Inferior parietal cortex (tissue), 1 donor: ENCODE measurements around the gene COL15A1.
"Not testable (repeated sequence)": the region's sequence is repeated elsewhere in the genome, so short reads cannot be mapped to it uniquely, and the experiment has no call there.

Experiments
- DNase-seq: peaks from one replicate; pipeline ENCODE4 v3.0.0-alpha.2; 2016; ENCODE audit errors: extremely low spot score

The COL15A1 gene

DNA sequence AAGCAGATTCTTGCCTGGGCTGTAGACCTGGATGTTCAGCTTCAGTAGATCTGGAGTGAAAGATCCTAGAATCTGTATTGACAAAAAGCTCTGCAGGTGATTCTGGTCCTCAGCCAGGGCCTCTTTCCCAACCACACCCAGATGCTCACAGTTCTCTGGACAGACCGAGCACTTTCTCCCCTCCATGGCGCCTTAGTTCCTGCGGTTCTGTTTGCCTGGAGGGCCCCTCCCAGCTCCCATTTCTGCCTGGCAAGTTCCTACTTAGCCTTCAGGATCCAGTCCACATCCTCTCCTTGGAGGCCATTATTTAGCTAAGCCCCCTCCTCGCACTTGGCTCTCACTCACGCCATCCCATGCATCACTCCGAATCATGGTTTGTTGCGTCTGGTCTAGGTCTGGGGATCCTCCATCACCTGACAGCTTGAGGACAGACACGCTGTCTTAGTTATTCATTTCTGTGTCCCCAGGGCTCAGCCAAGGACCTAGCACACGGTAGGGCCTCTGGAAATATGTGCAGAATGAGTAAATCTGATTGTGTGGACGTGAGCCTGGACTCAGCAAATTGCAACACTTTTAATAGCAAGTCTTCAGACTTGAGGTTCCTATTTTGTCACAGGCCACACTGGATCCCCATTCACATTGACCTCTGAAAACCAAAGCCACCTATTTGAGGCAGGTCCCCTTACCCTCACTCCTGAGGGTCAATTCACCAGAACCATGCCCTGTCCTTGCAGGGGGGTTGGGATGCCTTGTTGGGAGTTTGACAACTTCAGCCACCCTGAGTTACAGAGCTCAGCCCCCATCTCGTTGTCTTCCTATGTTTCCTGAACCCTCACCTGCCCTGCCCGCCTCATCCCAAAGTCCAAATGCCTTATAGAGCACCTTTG is 50.7 kb downstream of the COL15A1 start:
- no peak for DNase-seq

DNA sequence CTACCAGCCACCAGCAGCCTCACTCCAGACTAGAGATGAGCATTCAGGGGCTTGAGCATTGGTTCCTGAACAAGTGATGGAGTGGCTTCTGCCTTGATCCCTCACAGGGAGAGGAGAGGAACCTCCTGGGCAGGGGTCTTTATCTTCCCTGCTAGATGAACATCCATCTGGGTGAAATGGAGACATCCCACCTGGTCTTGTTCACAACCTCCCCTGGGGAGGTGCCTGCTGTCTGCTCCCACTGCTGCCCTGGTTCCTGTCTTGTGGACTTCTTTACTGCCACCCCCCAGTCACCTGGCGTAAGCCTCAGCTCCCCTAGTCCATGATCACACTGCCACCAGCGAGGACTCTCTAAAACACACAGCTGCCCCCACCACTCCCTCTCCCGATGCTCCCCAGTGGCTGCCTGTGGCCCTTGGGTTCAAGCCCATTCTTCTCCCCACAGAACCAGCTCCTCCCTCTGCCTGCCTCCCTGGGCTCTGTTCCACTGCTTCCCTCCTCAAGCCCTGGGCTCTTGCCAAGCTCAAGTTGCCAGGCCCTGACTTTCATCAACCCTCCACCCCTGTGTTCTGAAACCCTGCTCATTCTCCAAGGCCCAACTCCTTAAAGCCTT is 51.5 kb downstream of the COL15A1 start:
- DNase-seq = no peak

DNA sequence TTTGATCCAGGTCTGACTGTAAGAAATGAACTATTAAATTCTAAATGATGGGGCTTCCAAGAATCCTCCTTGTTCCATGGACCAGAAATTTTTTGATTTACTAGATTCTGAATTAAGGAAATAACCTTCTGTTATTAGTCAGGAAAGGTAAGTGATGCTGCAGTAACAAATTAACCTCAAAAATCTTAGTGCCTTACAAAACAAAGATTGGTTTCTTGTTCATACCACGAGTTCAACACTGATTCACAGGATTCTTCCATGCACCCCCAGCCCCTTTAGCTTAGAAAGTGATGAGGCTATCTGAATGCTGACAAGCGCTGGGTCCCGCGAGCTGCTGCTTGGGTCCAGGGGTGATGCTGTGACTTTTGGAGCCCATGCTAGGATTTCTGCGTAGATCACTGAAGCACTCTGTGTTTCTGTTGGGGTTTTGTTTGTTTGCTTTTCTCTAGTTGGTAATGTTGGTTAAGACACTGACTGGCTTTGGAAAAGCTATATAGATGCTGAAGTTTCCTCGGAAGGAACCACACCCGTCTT is 52.3 kb downstream of the COL15A1 start:
- no peak for DNase-seq

DNA sequence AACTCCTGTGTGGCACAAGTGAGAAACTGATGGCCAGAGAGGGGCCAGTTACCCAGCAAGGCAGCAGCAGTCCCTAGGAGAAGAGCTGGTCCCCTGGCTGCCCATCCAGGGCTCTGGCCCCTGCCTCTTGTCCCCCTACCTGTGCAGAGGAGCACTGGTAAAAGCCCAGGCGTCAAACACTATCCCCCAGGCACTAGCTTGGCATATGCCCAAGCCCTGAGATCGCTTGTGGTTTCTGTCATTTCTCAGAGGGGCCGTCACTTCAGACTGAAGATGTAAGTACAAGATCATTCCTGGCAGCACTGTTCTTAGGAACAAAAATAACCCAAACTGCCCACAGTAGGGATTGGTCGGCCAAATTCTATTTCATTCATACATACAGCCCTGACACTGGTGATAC is 53.9 kb downstream of the COL15A1 start:
- DNase-seq = no peak

DNA sequence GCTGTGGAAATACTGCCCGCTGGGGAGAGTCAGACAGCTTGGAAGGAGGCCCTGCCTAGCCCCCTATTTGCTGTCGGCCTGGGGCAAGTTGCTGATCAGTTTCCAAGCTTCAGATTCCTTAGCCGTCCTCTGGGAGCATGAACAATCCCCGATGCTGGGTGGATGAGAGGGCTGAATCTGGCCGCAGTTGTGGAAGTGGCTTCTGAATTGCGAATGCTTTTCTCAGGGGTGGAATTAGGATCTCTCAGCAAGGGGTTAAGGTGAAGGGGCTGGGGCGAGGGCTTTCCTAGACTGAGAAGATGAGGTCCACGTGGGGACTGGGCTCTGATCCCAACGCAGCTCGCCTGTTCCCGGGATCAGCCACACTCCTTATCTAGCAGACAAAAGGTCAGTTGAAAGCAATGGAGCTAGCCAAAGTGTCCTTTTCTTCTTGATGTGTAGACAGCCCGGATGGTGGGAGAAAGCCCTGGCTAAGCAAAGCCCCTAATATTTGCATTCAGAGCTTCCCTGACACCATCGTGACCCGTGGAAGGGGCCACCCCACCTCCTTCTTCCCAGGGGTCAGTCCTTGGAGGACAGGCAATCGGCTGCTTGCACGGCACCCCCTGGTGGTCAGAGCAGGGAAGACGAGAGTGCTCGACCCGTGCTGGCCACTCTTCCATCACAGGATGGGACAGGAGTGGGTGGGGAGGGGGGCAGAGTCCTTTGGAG is 54.9 kb downstream of the COL15A1 start:
- peak; percentile 69 for DNase-seq

DNA sequence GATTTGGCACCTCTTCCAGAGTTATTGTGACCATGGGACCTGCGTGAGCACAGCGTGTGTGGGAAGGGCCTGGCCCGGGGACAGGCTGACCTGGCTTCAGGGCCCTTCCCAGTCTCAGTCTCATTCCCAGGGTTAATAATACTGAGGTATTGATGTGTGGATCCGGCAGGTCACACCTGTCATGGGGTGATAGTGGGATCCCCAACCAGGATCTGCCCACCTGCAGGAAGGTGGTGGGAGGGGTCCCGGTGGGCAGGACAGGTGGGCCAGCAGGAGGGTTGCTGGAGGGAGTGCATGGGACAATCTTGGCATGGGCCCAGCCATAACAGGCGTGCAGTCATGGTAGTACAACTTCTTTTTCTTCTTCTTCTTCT is 55.4 kb downstream of the COL15A1 start:
- no peak for DNase-seq

DNA sequence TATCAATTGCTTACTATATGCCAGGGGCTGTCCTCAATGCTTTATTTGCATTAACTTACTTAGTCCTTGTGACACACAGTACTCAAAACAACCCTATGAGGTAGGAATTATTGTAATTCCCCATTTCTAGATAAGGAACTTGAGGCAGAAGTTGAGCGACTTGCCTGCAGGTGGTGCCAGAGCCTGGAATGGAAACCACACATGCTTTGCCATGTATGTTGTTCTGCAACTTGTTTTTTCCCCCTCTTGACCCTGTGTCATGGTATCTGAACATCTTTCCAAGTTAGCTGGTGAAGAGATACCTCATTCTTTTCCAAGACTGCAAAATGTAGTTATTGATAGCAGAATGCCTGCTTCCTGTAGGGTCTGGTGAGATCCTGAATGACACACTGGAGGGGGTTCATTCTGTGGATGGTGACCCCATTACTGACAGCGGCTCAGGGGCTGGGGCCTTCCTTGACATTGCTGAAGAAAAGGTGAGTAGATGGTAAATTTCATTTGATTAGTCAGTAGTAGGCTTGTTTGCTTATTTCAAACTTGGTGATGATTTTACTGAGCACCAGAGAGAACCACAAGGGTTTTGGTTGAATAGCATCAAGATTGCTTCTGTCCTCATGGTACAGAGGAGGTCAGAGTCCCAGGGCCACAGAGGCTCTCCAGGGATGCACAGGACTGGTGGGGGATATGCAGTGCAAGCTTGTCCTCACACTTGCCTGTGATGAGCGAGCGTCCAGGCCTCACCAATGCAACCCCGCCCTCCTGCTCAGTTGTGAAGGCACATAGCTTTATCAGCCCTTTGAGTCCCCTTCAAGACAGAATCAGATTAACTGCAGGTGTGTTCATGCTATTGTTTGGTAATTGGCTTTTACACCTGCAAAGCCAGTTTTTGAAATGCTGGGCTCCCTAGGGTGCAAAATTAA is 57.0 kb downstream of the COL15A1 start:
- peak; percentile 72 for DNase-seq

DNA sequence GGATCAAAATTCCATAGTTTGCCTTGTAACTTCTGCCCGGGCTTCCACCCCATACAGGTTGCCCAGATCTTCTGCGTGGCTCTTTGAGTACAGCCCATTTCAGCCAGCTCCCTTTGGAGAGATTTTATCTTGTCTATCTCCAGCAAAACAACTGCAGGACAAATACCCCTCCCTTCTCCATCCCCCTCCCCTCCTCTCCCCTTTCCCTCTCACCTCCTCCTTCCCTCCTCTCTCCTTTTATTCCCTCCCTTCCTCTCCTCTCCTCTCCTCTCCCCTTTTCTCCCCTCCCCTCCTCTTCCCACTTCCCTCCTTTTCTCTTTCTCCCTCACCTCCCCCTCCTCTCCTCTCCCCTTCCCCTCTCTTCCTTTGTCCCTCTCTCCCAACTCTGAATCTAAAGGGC is 58.2 kb downstream of the COL15A1 start:
- no peak for DNase-seq

DNA sequence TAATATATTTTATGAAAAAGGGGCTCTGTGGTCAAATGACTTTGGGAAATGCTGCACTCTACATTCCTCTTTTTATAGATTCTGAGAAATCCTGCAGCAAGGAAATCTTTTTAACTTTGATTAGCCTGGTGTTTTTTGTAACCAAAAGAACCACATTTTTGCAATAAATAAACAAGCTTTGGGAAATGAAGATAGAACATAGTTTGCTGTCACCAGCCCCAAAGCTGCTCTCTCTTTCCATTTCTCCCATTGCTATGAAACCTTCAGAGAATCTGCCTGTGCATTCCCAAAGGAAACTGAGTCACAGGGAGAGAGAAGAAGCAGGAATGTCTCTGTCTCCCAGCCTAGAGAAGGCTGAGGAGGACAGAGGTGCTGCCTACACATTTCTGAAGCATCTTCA is 59.0 kb downstream of the COL15A1 start:
- DNase-seq = no peak

DNA sequence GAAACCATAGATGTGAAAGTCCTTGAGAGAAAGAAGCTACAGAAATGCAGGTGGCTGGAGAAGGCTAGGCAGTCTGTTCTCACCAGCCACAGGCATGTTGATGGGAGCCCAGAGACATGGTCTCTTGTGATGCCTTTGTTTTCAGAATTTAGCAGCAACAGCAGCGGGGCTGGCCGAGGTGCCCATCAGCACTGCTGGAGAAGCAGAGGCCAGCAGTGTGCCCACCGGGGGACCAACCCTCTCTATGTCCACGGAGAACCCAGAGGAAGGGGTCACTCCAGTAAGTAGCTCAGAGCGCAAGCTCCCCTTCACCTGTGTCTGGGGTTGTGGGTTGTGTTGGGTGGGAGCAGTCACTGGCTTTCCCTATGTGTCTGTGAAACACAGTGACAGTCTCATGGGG is 59.6 kb downstream of the COL15A1 start:
- no peak for DNase-seq

DNA sequence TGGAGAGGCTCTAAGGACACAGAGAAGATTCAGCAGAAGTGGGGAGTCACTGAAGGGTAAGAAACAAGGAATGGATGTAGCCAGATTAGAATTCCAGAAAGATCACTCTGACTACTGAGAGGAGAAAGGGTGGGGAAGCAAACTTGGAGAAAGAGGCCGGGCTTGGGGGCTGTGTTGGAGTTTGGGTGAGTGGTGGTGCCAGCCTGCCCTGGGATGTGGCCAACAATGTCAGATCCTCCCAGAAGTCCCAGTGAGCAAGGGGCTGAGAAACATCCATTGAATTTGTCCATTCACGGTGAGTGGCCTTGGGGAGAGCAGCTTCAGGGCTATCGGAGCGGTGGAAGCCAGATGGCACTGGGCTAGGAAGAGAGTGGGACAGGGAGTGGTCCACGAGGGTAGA is 60.4 kb downstream of the COL15A1 start:
- no peak for DNase-seq

DNA sequence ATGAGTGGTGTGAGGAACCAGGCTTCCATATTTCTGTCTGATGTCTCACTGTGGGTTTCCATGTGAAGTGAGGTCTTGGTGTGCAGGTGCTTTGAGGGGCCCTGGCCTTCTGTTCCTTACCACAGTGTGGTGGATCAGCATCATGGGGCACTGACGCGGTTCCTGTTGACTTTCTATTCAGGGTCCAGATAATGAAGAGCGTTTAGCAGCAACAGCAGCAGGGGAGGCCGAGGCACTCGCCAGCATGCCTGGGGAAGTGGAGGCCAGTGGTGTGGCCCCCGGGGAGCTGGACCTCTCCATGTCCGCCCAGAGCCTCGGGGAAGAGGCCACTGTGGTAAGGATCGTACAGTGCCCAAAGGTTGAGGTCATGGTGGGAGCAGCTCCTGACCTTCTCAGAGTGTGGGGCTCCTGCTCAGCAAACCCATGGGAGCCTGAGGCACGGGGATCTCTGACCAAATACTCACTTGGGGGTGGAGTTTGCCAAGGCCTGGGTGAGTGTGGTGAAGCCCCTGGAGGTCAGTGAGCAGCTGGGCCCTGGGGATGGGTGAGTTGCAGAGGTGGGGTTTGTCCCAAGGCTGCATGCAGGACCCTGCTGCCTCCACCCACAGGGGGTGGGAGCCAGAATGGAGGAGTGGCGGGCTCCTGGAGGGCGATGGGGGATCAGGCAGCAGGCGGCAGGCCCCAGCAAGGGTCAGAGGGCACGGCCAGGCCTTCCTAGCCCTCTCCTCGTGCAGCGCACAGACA is 61.2 kb downstream of the COL15A1 start:
- no peak for DNase-seq

DNA sequence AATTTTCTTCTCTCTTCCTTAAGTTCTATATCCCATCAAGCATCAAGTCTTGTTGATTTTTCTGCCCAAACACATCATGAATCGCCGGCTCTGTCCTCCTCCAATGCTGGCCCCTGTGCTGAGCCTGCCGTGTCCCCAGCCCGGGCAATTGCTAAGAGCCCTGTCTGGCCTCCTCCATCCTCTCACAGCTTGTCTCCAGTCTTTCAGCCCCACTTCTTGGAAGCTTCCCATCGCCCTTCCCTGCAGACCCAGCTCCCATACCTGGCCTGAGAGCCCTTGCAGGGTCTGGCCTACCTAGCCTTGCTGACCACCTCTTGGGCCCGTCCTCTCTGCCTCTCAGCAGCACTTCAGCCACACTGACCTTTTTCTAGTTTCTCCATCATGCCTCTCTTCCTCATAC is 61.9 kb downstream of the COL15A1 start:
- no peak for DNase-seq

DNA sequence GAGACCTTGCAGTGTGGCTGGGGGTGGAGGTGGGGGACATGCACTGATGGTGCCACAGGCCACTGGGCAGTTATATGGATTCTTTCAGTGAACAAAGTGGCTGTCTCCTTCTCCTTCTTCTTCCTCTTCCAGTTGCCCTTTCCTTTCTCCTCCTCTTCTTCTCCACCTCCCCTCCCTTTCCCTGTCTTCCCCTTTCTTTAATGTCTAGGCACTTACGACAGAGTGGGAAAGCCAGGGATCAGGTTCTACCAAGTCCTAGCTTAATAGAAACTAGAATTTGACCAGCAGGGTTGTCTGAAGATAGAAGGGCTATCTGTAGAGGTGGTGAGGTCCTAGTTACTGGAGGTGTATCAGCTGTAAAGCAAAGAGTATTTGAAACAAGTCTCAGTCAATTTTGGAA is 62.8 kb downstream of the COL15A1 start:
- DNase-seq = no peak

DNA sequence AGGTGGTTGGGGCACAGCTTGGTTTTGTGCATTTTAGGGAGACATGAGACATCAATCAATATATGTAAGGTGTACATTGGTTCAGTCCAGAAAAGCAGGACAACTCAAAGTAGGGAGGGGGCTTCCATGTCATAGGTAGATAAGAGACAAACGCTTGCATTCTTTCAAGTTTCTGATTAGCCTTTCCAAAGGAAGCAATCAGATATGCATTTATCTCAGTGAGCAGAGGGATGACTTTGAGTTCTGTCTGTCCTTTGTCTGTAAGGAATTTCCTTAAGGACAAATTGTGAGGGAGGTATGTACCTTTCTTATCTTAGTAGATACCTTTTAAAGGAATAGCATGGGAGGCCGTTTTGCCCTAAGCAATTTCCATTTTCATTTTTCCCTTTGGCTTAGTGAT is 63.3 kb downstream of the COL15A1 start:
- DNase-seq = no peak

DNA sequence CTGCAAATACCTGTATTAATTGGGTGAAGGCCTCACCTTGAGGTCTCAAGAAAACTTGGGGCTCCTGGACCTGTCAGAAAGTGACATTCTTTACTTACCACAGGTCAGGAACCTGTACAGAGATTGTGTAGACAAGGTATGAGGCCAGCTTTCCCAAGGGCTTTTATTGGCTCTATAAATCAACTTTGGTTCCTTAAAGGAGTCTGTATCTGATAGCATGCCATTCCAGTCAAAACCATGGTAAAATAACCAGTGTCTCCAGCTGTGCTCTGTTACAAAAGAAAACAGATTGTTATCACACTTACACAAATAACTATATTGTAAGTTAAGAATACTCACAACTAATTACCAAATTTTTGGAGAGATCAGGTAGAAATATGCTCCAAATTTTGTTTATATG is 64.5 kb downstream of the COL15A1 start:
- no peak for DNase-seq

DNA sequence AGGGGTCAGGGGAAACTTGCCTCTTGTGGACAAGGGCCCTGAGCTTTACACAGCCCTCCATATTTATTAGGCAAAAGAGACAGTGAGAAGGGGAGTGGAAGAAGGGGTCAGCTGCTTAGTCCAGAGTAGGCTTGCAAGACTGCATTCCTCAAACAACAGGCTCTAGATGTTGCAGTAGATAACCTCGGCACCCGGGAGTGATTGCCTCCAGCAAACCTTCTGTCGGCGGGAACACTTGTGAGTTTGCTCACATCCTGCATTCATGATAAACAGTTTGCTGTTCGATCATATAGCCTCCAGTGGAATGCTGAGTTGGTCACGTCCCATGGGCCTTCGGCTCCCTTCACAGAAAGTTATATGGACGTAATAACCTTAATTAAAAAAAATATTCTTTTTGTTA is 66.7 kb downstream of the COL15A1 start:
- DNase-seq = not testable (repeated sequence)

DNA sequence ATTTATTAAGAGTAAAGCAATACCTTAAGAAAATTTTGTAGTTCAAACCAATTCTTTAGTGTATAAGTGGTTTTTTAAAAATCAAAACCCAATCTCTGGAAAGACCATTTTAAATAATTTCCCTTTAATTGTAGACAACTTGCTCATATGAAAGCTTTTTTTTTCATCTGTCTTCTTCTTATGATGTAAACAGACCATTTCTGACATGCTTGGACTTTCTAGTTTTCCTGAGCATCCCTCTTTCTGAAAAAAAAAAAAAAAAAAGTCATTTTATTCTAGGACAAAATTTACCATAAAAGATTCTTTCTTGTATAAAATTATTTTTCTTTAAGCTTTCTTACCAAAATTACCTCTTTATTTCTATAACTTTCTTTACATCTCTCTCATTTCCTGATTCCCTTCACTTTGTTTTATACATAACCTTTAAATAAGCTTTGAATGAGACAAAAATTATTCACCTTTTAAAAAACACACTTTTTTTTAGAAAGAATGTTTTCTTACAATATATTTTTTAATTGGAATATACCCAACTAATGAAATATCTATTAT is 67.5 kb downstream of the COL15A1 start:
- no peak for DNase-seq

DNA sequence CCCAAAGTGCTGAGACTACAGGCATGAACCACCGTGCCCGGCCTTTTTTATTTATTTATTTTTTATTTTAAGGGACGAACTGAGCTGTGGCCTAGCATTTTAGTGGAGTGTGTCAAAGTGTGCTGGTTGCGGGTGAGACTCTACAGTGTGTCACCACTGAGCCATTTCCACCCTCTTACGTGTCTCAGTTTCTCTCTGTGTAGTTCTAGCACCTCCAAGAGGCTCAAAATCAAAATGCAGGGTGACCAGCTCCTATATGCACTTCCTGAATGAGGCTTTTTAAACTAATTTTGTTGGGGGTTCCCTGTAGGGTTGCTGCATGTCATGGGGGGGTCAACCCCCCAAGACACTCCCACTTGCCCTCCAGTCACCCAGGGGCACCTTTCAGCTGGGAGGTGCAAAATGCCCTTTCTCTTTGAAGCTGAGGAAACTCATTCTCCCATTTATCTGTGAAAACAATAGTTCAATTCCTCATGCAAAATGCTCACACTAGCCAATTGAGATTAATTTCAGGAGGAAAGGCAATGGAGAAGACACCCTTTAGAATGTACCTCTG is 69.3 kb downstream of the COL15A1 start:
- no peak for DNase-seq

DNA sequence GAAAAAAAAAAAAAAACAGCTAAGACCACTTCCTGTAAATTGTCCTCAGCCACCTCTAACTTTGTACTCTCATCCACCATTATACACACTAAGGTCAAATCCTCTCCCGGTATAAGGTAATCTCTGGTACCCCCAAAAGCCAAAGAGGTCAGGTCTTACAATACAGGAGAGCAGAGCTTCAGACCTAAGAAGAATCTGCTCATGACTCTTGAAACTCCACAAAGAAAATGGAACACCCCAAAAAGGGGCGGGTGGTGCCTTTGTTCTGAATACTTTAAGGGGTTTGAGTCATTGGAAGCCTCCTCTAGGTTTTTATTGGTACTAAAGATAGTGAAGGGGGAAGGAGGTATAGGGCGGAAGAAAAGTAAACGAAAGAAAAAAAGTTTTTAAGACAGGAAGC is 69.8 kb downstream of the COL15A1 start:
- no peak for DNase-seq
